Fibroblast of lung (primary cell): ENCODE results near the gene PDGFB.

Experiments used
- EZH2 ChIP-seq: IDR thresholded peaks from 2 replicates; pipeline ENCODE4 v1.5.1; 2012; ENCODE audit warnings: low read length, control low read depth, mild to moderate bottlenecking; ENCODE audit errors: missing control alignments
- TF ChIP-seq, protein P1 (sequence below), 2 donors: IDR thresholded peaks in 1 of 2; conservative IDR thresholded peaks in 1 of 2; 1 replicate in 1 of 2; 2 replicates in 1 of 2; pipeline ENCODE4 v1.5.1; 2011 to 2012; ENCODE audit warnings: low read length in 2 of 2, control low read depth in 1 of 2, inconsistent platforms in 1 of 2, low read depth in 1 of 2, mild to moderate bottlenecking in 1 of 2

DNA sequence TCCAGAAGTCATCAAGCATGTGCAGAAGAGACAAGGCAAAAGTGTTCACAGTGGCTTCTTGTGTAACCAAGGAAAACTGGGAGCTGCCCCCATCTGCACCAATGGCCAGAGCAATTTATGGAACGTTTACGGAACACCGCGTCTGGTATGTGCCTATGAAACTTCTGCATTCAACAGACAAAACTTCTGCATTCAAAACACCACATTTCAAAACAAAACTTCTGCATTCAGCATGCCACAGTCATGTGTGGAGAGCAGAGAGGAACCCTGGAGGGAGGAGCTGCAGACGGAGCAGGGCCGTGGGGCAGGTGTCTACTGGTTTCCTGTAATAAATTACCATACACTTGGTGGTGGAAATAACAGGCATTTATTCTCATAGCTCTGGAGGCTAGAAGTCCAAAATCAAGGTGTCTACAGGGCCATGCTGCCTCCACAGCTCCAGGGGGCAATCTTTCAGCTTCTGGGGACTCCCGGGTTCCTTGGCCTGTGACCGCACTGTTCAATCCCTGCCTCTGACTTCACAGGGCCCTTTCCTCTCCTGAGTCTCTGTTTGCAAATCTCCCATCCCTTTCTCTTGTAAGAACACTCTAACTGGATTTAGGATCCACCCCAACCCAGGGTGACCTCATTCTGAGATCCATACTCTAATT lies 42.4 kb upstream of the PDGFB start:
- TF ChIP-seq, protein P1, sequence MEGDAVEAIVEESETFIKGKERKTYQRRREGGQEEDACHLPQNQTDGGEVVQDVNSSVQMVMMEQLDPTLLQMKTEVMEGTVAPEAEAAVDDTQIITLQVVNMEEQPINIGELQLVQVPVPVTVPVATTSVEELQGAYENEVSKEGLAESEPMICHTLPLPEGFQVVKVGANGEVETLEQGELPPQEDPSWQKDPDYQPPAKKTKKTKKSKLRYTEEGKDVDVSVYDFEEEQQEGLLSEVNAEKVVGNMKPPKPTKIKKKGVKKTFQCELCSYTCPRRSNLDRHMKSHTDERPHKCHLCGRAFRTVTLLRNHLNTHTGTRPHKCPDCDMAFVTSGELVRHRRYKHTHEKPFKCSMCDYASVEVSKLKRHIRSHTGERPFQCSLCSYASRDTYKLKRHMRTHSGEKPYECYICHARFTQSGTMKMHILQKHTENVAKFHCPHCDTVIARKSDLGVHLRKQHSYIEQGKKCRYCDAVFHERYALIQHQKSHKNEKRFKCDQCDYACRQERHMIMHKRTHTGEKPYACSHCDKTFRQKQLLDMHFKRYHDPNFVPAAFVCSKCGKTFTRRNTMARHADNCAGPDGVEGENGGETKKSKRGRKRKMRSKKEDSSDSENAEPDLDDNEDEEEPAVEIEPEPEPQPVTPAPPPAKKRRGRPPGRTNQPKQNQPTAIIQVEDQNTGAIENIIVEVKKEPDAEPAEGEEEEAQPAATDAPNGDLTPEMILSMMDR (conservative IDR thresholded peaks at IDR 0.05 in 1 of 2, IDR thresholded peaks at IDR 0.05 in 1 of 2; ENCODE audit: low read depth in 1 of 2, low read length in 2 of 2): no peak
- no peak for TF ChIP-seq EZH2
